ENCODE measurements around the gene DUSP8. TPM values are rescaled to one million over a fixed set of nuclear protein-coding genes. Genes with fewer than 3 reads are reported as not detected.
"Not testable (repeated sequence)": the region's sequence is repeated elsewhere in the genome, so short reads cannot be mapped to it uniquely, and the experiment has no call there.

DUSP8 gene
- total and polyA plus RNA-seq, 4 donors, result 2.3 to 39.3 (median 8.0) TPM

- 89 to 90% methylated on average over 11 of the region's 11 CpGs for WGBS, 2 donors
- no peaks in the 10 kb centered on the region for H3K4me1 ChIP-seq (ENCODE audit: control insufficient read depth in 1 of 2, insufficient read depth in 2 of 2, low read length in 2 of 2)
- H3K27ac ChIP-seq (ENCODE audit: low read depth in 1 of 2, low read length in 2 of 2), result no peak overlapping the region
- H3K27me3 ChIP-seq (ENCODE audit: control insufficient read depth in 1 of 2, insufficient read depth in 2 of 2, low read length in 1 of 2), result no peaks in the 10 kb centered on the region
- ATAC-seq (ENCODE audit: low FRiP score), result no peak
- intact Hi-C loops (cut with DNase I), result no loop called here
- no peak overlapping the region for H3K4me3 ChIP-seq (ENCODE audit: low read length in 2 of 2)
- H3K36me3 ChIP-seq (ENCODE audit: control insufficient read depth in 1 of 2, insufficient read depth in 2 of 2, low read length in 1 of 2), result no peaks in the 10 kb centered on the region
- no peaks in the 10 kb centered on the region for H3K9me3 ChIP-seq (ENCODE audit: control insufficient read depth, low read length)
- no peak for DNase-seq
Measured at GRCh38 chr11:1604181-1604580, 32.1 kb upstream of the DUSP8 start.

- WGBS, 2 donors, result 63 to 74% methylated on average over 1 of the region's 1 CpG
- H3K27me3 ChIP-seq (ENCODE audit: control insufficient read depth in 1 of 2, insufficient read depth in 2 of 2, low read length in 1 of 2), result no peaks in the 10 kb centered on the region
- no peak overlapping the region for H3K27ac ChIP-seq (ENCODE audit: low read depth in 1 of 2, low read length in 2 of 2)
- no peaks in the 10 kb centered on the region for H3K36me3 ChIP-seq (ENCODE audit: control insufficient read depth in 1 of 2, insufficient read depth in 2 of 2, low read length in 1 of 2)
- DNase-seq (no peak), ATAC-seq (ENCODE audit: low FRiP score) (no peak)
- intact Hi-C loops (cut with DNase I), result no loop called here
- no peaks in the 10 kb centered on the region for H3K9me3 ChIP-seq (ENCODE audit: control insufficient read depth, low read length)
- H3K4me1 ChIP-seq (ENCODE audit: control insufficient read depth in 1 of 2, insufficient read depth in 2 of 2, low read length in 2 of 2), result no peaks in the 10 kb centered on the region
- no peak overlapping the region for H3K4me3 ChIP-seq (ENCODE audit: low read length in 2 of 2)
Measured at GRCh38 chr11:1603629-1604028, 31.6 kb upstream of the DUSP8 start.

GRCh38 chr11:1601663-1602062 lies 29.6 kb upstream of the DUSP8 start:
- ATAC-seq (ENCODE audit: low FRiP score); intact Hi-C loops (cut with DNase I); H3K9me3 ChIP-seq (ENCODE audit: control insufficient read depth, low read length); H3K4me1 ChIP-seq (ENCODE audit: control insufficient read depth in 1 of 2, insufficient read depth in 2 of 2, low read length in 2 of 2); H3K27me3 ChIP-seq (ENCODE audit: control insufficient read depth in 1 of 2, insufficient read depth in 2 of 2, low read length in 1 of 2); H3K36me3 ChIP-seq (ENCODE audit: control insufficient read depth in 1 of 2, insufficient read depth in 2 of 2, low read length in 1 of 2); DNase-seq; H3K27ac ChIP-seq (ENCODE audit: low read depth in 1 of 2, low read length in 2 of 2); H3K4me3 ChIP-seq (ENCODE audit: low read length in 2 of 2): not testable (repeated sequence)
- 50 to 62% methylated on average over 3 of the region's 3 CpGs for WGBS, 2 donors

- ATAC-seq (ENCODE audit: low FRiP score), result no peak
- Histone ChIP-seq H3K9me3 (ENCODE audit: control insufficient read depth, low read length) (no peaks in the 10 kb centered on the region), H3K27ac (ENCODE audit: low read depth in 1 of 2, low read length in 2 of 2) (no peak overlapping the region), H3K4me3 (ENCODE audit: low read length in 2 of 2) (no peak overlapping the region), H3K36me3 (ENCODE audit: control insufficient read depth in 1 of 2, insufficient read depth in 2 of 2, low read length in 1 of 2) (no peaks in the 10 kb centered on the region), H3K27me3 (ENCODE audit: control insufficient read depth in 1 of 2, insufficient read depth in 2 of 2, low read length in 1 of 2) (no peaks in the 10 kb centered on the region), H3K4me1 (ENCODE audit: control insufficient read depth in 1 of 2, insufficient read depth in 2 of 2, low read length in 2 of 2) (no peaks in the 10 kb centered on the region)
- intact Hi-C loops (cut with DNase I), result no loop called here
- WGBS, 2 donors, result 71 to 77% methylated on average over 5 of the region's 5 CpGs
- DNase-seq, result no peak
Measured at GRCh38 chr11:1600626-1601025, 28.6 kb upstream of the DUSP8 start.

GRCh38 chr11:1598816-1599215 lies 26.7 kb upstream of the DUSP8 start:
- Histone ChIP-seq H3K27me3 (ENCODE audit: control insufficient read depth in 1 of 2, insufficient read depth in 2 of 2, low read length in 1 of 2) (no peaks in the 10 kb centered on the region), H3K36me3 (ENCODE audit: control insufficient read depth in 1 of 2, insufficient read depth in 2 of 2, low read length in 1 of 2) (no peaks in the 10 kb centered on the region), H3K9me3 (ENCODE audit: control insufficient read depth, low read length) (no peaks in the 10 kb centered on the region), H3K4me1 (ENCODE audit: control insufficient read depth in 1 of 2, insufficient read depth in 2 of 2, low read length in 2 of 2) (no peaks in the 10 kb centered on the region), H3K4me3 (ENCODE audit: low read length in 2 of 2) (no peak overlapping the region), H3K27ac (ENCODE audit: low read depth in 1 of 2, low read length in 2 of 2) (no peak overlapping the region)
- intact Hi-C loops (cut with DNase I), result no loop called here
- ATAC-seq (ENCODE audit: low FRiP score), result no peak
- no peak for DNase-seq
- 71 to 77% methylated on average over 6 of the region's 6 CpGs for WGBS, 2 donors

GRCh38 chr11:1598406-1598805 lies 26.3 kb upstream of the DUSP8 start:
- DNase-seq; ATAC-seq (ENCODE audit: low FRiP score): not testable (repeated sequence)

GRCh38 chr11:1597994-1598380 lies 25.9 kb upstream of the DUSP8 start, which contains the start of gene KRTAP5-2:
Gene KRTAP5-2, minus strand, starts transcription at chr11:1598294. Its CDS starts 44 bp downstream, at chr11:1598250.
- no peaks in the 10 kb centered on the region for H3K36me3 ChIP-seq (ENCODE audit: control insufficient read depth in 1 of 2, insufficient read depth in 2 of 2, low read length in 1 of 2)
- H3K4me1 ChIP-seq (ENCODE audit: control insufficient read depth in 1 of 2, insufficient read depth in 2 of 2, low read length in 2 of 2), result no peaks in the 10 kb centered on the region
- ATAC-seq (ENCODE audit: low FRiP score), result no peak
- intact Hi-C loops (cut with DNase I), result no loop called here
- H3K9me3 ChIP-seq (ENCODE audit: control insufficient read depth, low read length), result no peaks in the 10 kb centered on the region
- H3K27me3 ChIP-seq (ENCODE audit: control insufficient read depth in 1 of 2, insufficient read depth in 2 of 2, low read length in 1 of 2), result no peaks in the 10 kb centered on the region
- DNase-seq, result no peak
- H3K27ac ChIP-seq (ENCODE audit: low read depth in 1 of 2, low read length in 2 of 2), result no peak within 1 kb of the TSS
- 84 to 87% methylated on average over 4 of the region's 4 CpGs for WGBS, 2 donors
- H3K4me3 ChIP-seq (ENCODE audit: low read length in 2 of 2), result no peak within 1 kb of the TSS

More at GRCh38 chr11:1598406-1598805, 26.3 kb upstream of the DUSP8 start:
- H3K27ac ChIP-seq (ENCODE audit: low read depth in 1 of 2, low read length in 2 of 2); H3K36me3 ChIP-seq (ENCODE audit: control insufficient read depth in 1 of 2, insufficient read depth in 2 of 2, low read length in 1 of 2); intact Hi-C loops (cut with DNase I); H3K4me3 ChIP-seq (ENCODE audit: low read length in 2 of 2); H3K9me3 ChIP-seq (ENCODE audit: control insufficient read depth, low read length); H3K4me1 ChIP-seq (ENCODE audit: control insufficient read depth in 1 of 2, insufficient read depth in 2 of 2, low read length in 2 of 2); H3K27me3 ChIP-seq (ENCODE audit: control insufficient read depth in 1 of 2, insufficient read depth in 2 of 2, low read length in 1 of 2): not testable (repeated sequence)
- 81 to 90% methylated on average over 3 of the region's 3 CpGs for WGBS, 2 donors

- ATAC-seq (ENCODE audit: low FRiP score) (no peak), DNase-seq (no peak)
- no peaks in the 10 kb centered on the region for H3K9me3 ChIP-seq (ENCODE audit: control insufficient read depth, low read length)
- no peak overlapping the region for H3K4me3 ChIP-seq (ENCODE audit: low read length in 2 of 2)
- no peaks in the 10 kb centered on the region for H3K36me3 ChIP-seq (ENCODE audit: control insufficient read depth in 1 of 2, insufficient read depth in 2 of 2, low read length in 1 of 2)
- H3K4me1 ChIP-seq (ENCODE audit: control insufficient read depth in 1 of 2, insufficient read depth in 2 of 2, low read length in 2 of 2), result no peaks in the 10 kb centered on the region
- H3K27me3 ChIP-seq (ENCODE audit: control insufficient read depth in 1 of 2, insufficient read depth in 2 of 2, low read length in 1 of 2), result no peaks in the 10 kb centered on the region
- no peak overlapping the region for H3K27ac ChIP-seq (ENCODE audit: low read depth in 1 of 2, low read length in 2 of 2)
- WGBS, 2 donors, result 91% methylated on average over 10 of the region's 10 CpGs
- intact Hi-C loops (cut with DNase I), result no loop called here
Measured at GRCh38 chr11:1597331-1597993, 25.4 kb upstream of the DUSP8 start.

- intact Hi-C loops (cut with DNase I); H3K36me3 ChIP-seq (ENCODE audit: control insufficient read depth in 1 of 2, insufficient read depth in 2 of 2, low read length in 1 of 2); DNase-seq; H3K9me3 ChIP-seq (ENCODE audit: control insufficient read depth, low read length); H3K27ac ChIP-seq (ENCODE audit: low read depth in 1 of 2, low read length in 2 of 2); ATAC-seq (ENCODE audit: low FRiP score); H3K4me1 ChIP-seq (ENCODE audit: control insufficient read depth in 1 of 2, insufficient read depth in 2 of 2, low read length in 2 of 2); H3K4me3 ChIP-seq (ENCODE audit: low read length in 2 of 2); H3K27me3 ChIP-seq (ENCODE audit: control insufficient read depth in 1 of 2, insufficient read depth in 2 of 2, low read length in 1 of 2): not testable (repeated sequence)
- WGBS, 2 donors, result 79 to 80% methylated on average over 19 of the region's 19 CpGs
Measured at GRCh38 chr11:1596576-1597121, 24.6 kb upstream of the DUSP8 start.
